ENCODE results near the gene DCLK1. TPM values are rescaled to one million over a fixed set of nuclear protein-coding genes. Genes with fewer than 3 reads are reported as not detected.

DCLK1 gene
- total and polyA plus RNA-seq, 4 donors: 0.04 to 0.56 (median 0.20) TPM

DNA sequence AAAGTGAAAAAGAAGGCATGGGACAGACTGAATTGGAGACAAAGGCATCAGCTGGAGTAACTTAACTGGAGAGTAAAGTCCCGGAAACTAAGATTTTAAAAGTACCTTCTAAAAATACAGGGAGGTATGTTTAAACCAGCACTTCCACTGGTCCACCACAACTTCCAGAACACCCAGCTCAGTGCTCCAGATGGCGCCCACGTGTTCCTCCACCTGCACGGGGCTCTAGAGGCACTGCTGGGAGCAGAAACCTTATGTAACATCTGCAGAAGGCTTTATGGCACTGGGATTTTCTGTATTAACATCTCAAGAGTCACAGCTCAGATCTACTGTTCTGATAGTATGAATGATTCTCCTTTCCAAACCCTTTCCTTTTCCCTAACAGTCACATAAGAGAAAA is 252.1 kb downstream of the DCLK1 start (continued):
- TF ChIP-seq, protein P1, sequence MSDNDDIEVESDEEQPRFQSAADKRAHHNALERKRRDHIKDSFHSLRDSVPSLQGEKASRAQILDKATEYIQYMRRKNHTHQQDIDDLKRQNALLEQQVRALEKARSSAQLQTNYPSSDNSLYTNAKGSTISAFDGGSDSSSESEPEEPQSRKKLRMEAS (IDR thresholded peaks at IDR 0.05): no peak
- TF ChIP-seq HNF4A (conservative IDR thresholded peaks at IDR 0.05): no peak
- TF ChIP-seq EGR1 (IDR thresholded peaks at IDR 0.05; ENCODE audit: low read depth in 2 of 2): no peak
- TF ChIP-seq, protein P2, sequence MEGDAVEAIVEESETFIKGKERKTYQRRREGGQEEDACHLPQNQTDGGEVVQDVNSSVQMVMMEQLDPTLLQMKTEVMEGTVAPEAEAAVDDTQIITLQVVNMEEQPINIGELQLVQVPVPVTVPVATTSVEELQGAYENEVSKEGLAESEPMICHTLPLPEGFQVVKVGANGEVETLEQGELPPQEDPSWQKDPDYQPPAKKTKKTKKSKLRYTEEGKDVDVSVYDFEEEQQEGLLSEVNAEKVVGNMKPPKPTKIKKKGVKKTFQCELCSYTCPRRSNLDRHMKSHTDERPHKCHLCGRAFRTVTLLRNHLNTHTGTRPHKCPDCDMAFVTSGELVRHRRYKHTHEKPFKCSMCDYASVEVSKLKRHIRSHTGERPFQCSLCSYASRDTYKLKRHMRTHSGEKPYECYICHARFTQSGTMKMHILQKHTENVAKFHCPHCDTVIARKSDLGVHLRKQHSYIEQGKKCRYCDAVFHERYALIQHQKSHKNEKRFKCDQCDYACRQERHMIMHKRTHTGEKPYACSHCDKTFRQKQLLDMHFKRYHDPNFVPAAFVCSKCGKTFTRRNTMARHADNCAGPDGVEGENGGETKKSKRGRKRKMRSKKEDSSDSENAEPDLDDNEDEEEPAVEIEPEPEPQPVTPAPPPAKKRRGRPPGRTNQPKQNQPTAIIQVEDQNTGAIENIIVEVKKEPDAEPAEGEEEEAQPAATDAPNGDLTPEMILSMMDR (IDR thresholded peaks at IDR 0.05; ENCODE audit: low read depth, low read length, missing input control): no peak
- TF ChIP-seq FOXA2 (IDR thresholded peaks at IDR 0.05): no peak
- no peak for TF ChIP-seq TAF1 (conservative IDR thresholded peaks at IDR 0.05)

DNA sequence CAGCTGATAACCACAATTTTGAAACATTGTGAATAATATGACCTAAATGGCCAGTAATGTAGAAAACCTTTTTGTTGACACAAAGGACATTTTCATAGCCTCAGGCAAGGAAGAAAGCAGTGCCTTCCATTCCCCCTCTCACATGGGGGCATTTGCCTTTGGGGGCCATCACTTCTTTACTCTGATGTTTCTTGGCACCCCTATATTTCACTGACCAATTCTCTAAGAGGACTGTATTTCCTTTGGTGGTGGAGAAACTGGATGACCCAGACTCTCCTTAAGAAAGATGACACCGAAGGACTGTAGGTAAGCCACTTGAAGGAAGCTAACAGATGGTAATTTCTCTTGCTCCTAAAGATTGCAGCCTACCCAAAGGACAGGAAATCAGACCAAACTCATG is 254.6 kb downstream of the DCLK1 start:
- H3K4me1 ChIP-seq (ENCODE audit: control insufficient read depth in 4 of 4, insufficient read depth in 4 of 4, low read length in 3 of 4): no peaks in the 10 kb centered on the region
- TF ChIP-seq HNF4G (IDR thresholded peaks at IDR 0.05) (no peak), TAF1 (conservative IDR thresholded peaks at IDR 0.05) (no peak), JUND (IDR thresholded peaks at IDR 0.05) (no peak), FOXA1 (IDR thresholded peaks at IDR 0.05) (no peak), RXRA (IDR thresholded peaks at IDR 0.05) (no peak), ZBTB33 (IDR thresholded peaks at IDR 0.05) (no peak), YY1 (IDR thresholded peaks at IDR 0.05) (no peak), EGR1 (IDR thresholded peaks at IDR 0.05; ENCODE audit: low read depth in 2 of 2) (no peak), RAD21 (IDR thresholded peaks at IDR 0.05) (no peak), GABPA (IDR thresholded peaks at IDR 0.05 in 1 of 2, conservative IDR thresholded peaks at IDR 0.05 in 1 of 2) (no peak), FOXA2 (IDR thresholded peaks at IDR 0.05) (no peak), SP1 (IDR thresholded peaks at IDR 0.05) (no peak), NR2F2 (IDR thresholded peaks at IDR 0.05) (no peak), HNF4A (conservative IDR thresholded peaks at IDR 0.05) (no peak)
- TF ChIP-seq, protein P1 (IDR thresholded peaks at IDR 0.05): no peak
- TF ChIP-seq, protein P3, sequence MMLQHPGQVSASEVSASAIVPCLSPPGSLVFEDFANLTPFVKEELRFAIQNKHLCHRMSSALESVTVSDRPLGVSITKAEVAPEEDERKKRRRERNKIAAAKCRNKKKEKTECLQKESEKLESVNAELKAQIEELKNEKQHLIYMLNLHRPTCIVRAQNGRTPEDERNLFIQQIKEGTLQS (IDR thresholded peaks at IDR 0.05): no peak
- H3K36me3 ChIP-seq (ENCODE audit: control insufficient read depth in 4 of 4, insufficient read depth in 3 of 4, low read depth in 1 of 4, low read length in 3 of 4): no peaks in the 10 kb centered on the region
- H3K27ac ChIP-seq (ENCODE audit: low read depth in 1 of 2, low read length in 2 of 2): no peak overlapping the region
- no peak overlapping the region for H3K4me3 ChIP-seq (ENCODE audit: low read depth in 1 of 3, low read length in 3 of 3)
- H3K9me3 ChIP-seq (ENCODE audit: control insufficient read depth in 4 of 4, low read length in 3 of 4): no peaks in the 10 kb centered on the region
- no peak overlapping the region for H3K9ac ChIP-seq (ENCODE audit: low read depth in 1 of 2, low read length in 2 of 2)
- no peaks in the 10 kb centered on the region for H3K27me3 ChIP-seq (ENCODE audit: control insufficient read depth in 4 of 4, insufficient read depth in 4 of 4, low read length in 3 of 4)
- DNase-seq (ENCODE audit: low spot score): no peak
- 74% methylated on average over 1 of the region's 1 CpG for WGBS

DNA sequence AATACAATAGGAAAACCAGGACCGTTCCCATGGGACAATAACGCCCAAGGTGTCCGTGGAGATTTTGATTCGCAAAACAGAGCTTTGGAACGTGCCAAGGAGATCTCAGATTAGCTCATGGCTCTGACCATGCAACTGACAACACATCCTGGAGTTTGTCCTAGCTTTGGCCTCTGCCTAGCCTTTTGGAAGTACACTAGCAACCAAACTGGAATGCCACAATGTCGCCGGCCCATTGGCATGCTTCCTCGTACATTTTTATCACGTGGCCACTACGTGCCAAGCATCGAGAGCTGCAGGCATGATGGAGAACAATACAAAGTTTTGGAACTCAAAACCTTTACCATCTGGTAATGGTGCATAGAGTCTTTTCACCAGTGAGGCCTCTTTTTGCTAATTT is 256.5 kb downstream of the DCLK1 start:
- Histone ChIP-seq H3K4me3 (ENCODE audit: low read depth in 1 of 3, low read length in 3 of 3) (no peak overlapping the region), H3K36me3 (ENCODE audit: control insufficient read depth in 4 of 4, insufficient read depth in 3 of 4, low read depth in 1 of 4, low read length in 3 of 4) (no peaks in the 10 kb centered on the region), H3K9ac (ENCODE audit: low read depth in 1 of 2, low read length in 2 of 2) (no peak overlapping the region), H3K9me3 (ENCODE audit: control insufficient read depth in 4 of 4, low read length in 3 of 4) (no peaks in the 10 kb centered on the region), H3K4me1 (ENCODE audit: control insufficient read depth in 4 of 4, insufficient read depth in 4 of 4, low read length in 3 of 4) (no peaks in the 10 kb centered on the region), H3K27ac (ENCODE audit: low read depth in 1 of 2, low read length in 2 of 2) (no peak overlapping the region), H3K27me3 (ENCODE audit: control insufficient read depth in 4 of 4, insufficient read depth in 4 of 4, low read length in 3 of 4) (no peaks in the 10 kb centered on the region)
- 86% methylated on average over 11 of the region's 11 CpGs for WGBS
- no peak for DNase-seq (ENCODE audit: low spot score)
- TF ChIP-seq, protein P1 (IDR thresholded peaks at IDR 0.05): no peak
- TF ChIP-seq RXRA (IDR thresholded peaks at IDR 0.05) (no peak), ZBTB33 (IDR thresholded peaks at IDR 0.05) (no peak), NR2F2 (IDR thresholded peaks at IDR 0.05) (no peak), HNF4A (conservative IDR thresholded peaks at IDR 0.05) (no peak), YY1 (IDR thresholded peaks at IDR 0.05) (no peak), HNF4G (IDR thresholded peaks at IDR 0.05) (no peak), TAF1 (conservative IDR thresholded peaks at IDR 0.05) (no peak), FOXA1 (IDR thresholded peaks at IDR 0.05) (no peak), EGR1 (IDR thresholded peaks at IDR 0.05; ENCODE audit: low read depth in 2 of 2) (no peak), FOXA2 (IDR thresholded peaks at IDR 0.05) (no peak), SP1 (IDR thresholded peaks at IDR 0.05) (no peak), JUND (IDR thresholded peaks at IDR 0.05) (no peak), GABPA (IDR thresholded peaks at IDR 0.05 in 1 of 2, conservative IDR thresholded peaks at IDR 0.05 in 1 of 2) (no peak), RAD21 (IDR thresholded peaks at IDR 0.05) (no peak)
- TF ChIP-seq, protein P2 (IDR thresholded peaks at IDR 0.05; ENCODE audit: low read depth, low read length, missing input control): no peak
- TF ChIP-seq, protein P3 (IDR thresholded peaks at IDR 0.05): no peak
